ENCODE data around the gene DDX11. TPM values are rescaled to one million over a fixed set of nuclear protein-coding genes. Genes with fewer than 3 reads are reported as not detected.
"Not testable (repeated sequence)": the region's sequence is repeated elsewhere in the genome, so short reads cannot be mapped to it uniquely, and the experiment has no call there.

DDX11 gene
- polyA plus RNA-seq, 3 donors, result 0.61 to 41.2 (median 1.7) TPM

GRCh38 chr12:31052121-31052520 is 21.5 kb upstream of the DDX11 start:
- H3K9me3 Mint-ChIP-seq; intact Hi-C loops (cut with micrococcal nuclease); H4K20me1 ChIP-seq (ENCODE audit: insufficient read depth, low read length); H3K4me3 ChIP-seq (replicated peaks in 1 of 3; ENCODE audit: low read depth in 2 of 3, low read length in 3 of 3); H3K9me3 ChIP-seq (replicated peaks in 1 of 2; ENCODE audit: control insufficient read depth in 1 of 2, insufficient read depth in 1 of 2, low read length in 2 of 2); H3K36me3 Mint-ChIP-seq; H3K27me3 Mint-ChIP-seq (ENCODE audit: low read depth in 3 of 3); H3K4me2 ChIP-seq (replicated peaks; ENCODE audit: extremely low read depth, low read length, poor library complexity, severe bottlenecking); H3K79me2 ChIP-seq (ENCODE audit: insufficient read depth, low read length); H3K9ac ChIP-seq (ENCODE audit: insufficient read depth, low read length, poor library complexity, severe bottlenecking); DNase-seq; H3K27ac Mint-ChIP-seq; H2AFZ ChIP-seq (ENCODE audit: insufficient read depth, low read depth, low read length, poor library complexity, severe bottlenecking); H3K27ac ChIP-seq (ENCODE audit: low read depth in 1 of 2, low read length in 2 of 2); H3K36me3 ChIP-seq (replicated peaks in 1 of 2; ENCODE audit: control insufficient read depth in 1 of 2, insufficient read depth in 2 of 2, low read length in 2 of 2); H3K4me1 ChIP-seq (ENCODE audit: control insufficient read depth in 1 of 2, insufficient read depth in 2 of 2, low read length in 2 of 2); H3K27me3 ChIP-seq (ENCODE audit: control insufficient read depth in 2 of 2, insufficient read depth in 2 of 2, low read length in 2 of 2); H3K4me3 Mint-ChIP-seq; H3K4me1 Mint-ChIP-seq: not testable (repeated sequence)
- 80% methylated on average over 1 of the region's 1 CpG for whole genome bisulfite sequencing (ENCODE audit: insufficient coverage)

- H3K4me1 ChIP-seq (ENCODE audit: control insufficient read depth in 1 of 2, insufficient read depth in 2 of 2, low read length in 2 of 2); H4K20me1 ChIP-seq (ENCODE audit: insufficient read depth, low read length); H3K27ac ChIP-seq (ENCODE audit: low read depth in 1 of 2, low read length in 2 of 2); H3K27me3 ChIP-seq (ENCODE audit: control insufficient read depth in 2 of 2, insufficient read depth in 2 of 2, low read length in 2 of 2); H3K9ac ChIP-seq (ENCODE audit: insufficient read depth, low read length, poor library complexity, severe bottlenecking); H3K27me3 Mint-ChIP-seq (ENCODE audit: low read depth in 3 of 3); H3K79me2 ChIP-seq (ENCODE audit: insufficient read depth, low read length); H3K4me3 Mint-ChIP-seq; H3K4me1 Mint-ChIP-seq; H3K4me3 ChIP-seq (replicated peaks in 1 of 3; ENCODE audit: low read depth in 2 of 3, low read length in 3 of 3); H3K4me2 ChIP-seq (replicated peaks; ENCODE audit: extremely low read depth, low read length, poor library complexity, severe bottlenecking); H3K9me3 Mint-ChIP-seq; H3K36me3 Mint-ChIP-seq; H3K36me3 ChIP-seq (replicated peaks in 1 of 2; ENCODE audit: control insufficient read depth in 1 of 2, insufficient read depth in 2 of 2, low read length in 2 of 2); H3K9me3 ChIP-seq (replicated peaks in 1 of 2; ENCODE audit: control insufficient read depth in 1 of 2, insufficient read depth in 1 of 2, low read length in 2 of 2); intact Hi-C loops (cut with micrococcal nuclease); DNase-seq; H2AFZ ChIP-seq (ENCODE audit: insufficient read depth, low read depth, low read length, poor library complexity, severe bottlenecking): not testable (repeated sequence)
- 94% methylated on average over 6 of the region's 7 CpGs for WGBS (ENCODE audit: insufficient coverage)
- H3K27ac Mint-ChIP-seq, result peak overlapping the region in 1 of 7 donors; percentile 21
Measured at GRCh38 chr12:31052666-31053439, 20.8 kb upstream of the DDX11 start.

GRCh38 chr12:31053944-31054343 is 19.7 kb upstream of the DDX11 start:
- H2AFZ ChIP-seq (ENCODE audit: insufficient read depth, low read depth, low read length, poor library complexity, severe bottlenecking); H3K4me1 ChIP-seq (ENCODE audit: control insufficient read depth in 1 of 2, insufficient read depth in 2 of 2, low read length in 2 of 2); DNase-seq; H3K36me3 ChIP-seq (replicated peaks in 1 of 2; ENCODE audit: control insufficient read depth in 1 of 2, insufficient read depth in 2 of 2, low read length in 2 of 2); H3K79me2 ChIP-seq (ENCODE audit: insufficient read depth, low read length); H3K4me3 ChIP-seq (replicated peaks in 1 of 3; ENCODE audit: low read depth in 2 of 3, low read length in 3 of 3); H3K9ac ChIP-seq (ENCODE audit: insufficient read depth, low read length, poor library complexity, severe bottlenecking); H3K4me3 Mint-ChIP-seq; H3K4me2 ChIP-seq (replicated peaks; ENCODE audit: extremely low read depth, low read length, poor library complexity, severe bottlenecking); H3K27me3 Mint-ChIP-seq (ENCODE audit: low read depth in 3 of 3); H3K36me3 Mint-ChIP-seq; H4K20me1 ChIP-seq (ENCODE audit: insufficient read depth, low read length); intact Hi-C loops (cut with micrococcal nuclease); H3K27ac ChIP-seq (ENCODE audit: low read depth in 1 of 2, low read length in 2 of 2); H3K27me3 ChIP-seq (ENCODE audit: control insufficient read depth in 2 of 2, insufficient read depth in 2 of 2, low read length in 2 of 2); H3K27ac Mint-ChIP-seq; H3K9me3 Mint-ChIP-seq; H3K4me1 Mint-ChIP-seq; H3K9me3 ChIP-seq (replicated peaks in 1 of 2; ENCODE audit: control insufficient read depth in 1 of 2, insufficient read depth in 1 of 2, low read length in 2 of 2): not testable (repeated sequence)
- WGBS (ENCODE audit: insufficient coverage), result no CpG with 5 or more reads among the region's 1 CpG

All from CD14-positive monocyte (primary cell).